OCI-LY3 (cell line): ENCODE data around the gene GRAMD1B.

ENCODE experiments used
- H2AFZ ChIP-seq: fragments of 200-600, 300-600 bp; shearing (Covaris generic); 2 replicates; pipeline ENCODE4 v1.6.0; 2014; ENCODE audit warnings: antibody characterized with exemption, low read depth, low read length
- H3K27ac ChIP-seq: fragments of 200-600, 300-600 bp; sonication (generic); 2 replicates; pipeline ENCODE4 v1.5.1; 2014; ENCODE audit warnings: mild to moderate bottlenecking, low read length, moderate library complexity, mixed read lengths
- H3K27me3 ChIP-seq: fragments of 200-600, 300-600 bp; sonication (generic); 2 replicates; pipeline ENCODE4 v1.6.1; 2014; ENCODE audit warnings: low read depth, low read length, mixed read lengths
- H3K36me3 ChIP-seq: fragments of 200-600, 300-600 bp; sonication (generic); replicated peaks from 2 replicates; pipeline ENCODE3; 2014; ENCODE audit warnings: low read depth, low read length, mixed read lengths
- H3K4me1 ChIP-seq: fragments of 300-600, 200-600 bp; sonication (generic); 2 replicates; pipeline ENCODE4 v1.6.1; 2014; ENCODE audit warnings: low read length, mixed read lengths
- H3K4me2 ChIP-seq: fragments of 200-600, 300-600 bp; sonication (generic); 2 replicates; pipeline ENCODE4 v1.6.1; 2014; ENCODE audit warnings: low read length, mixed read lengths
- H3K4me3 ChIP-seq: fragments of 300-600, 200-600 bp; sonication (generic); 2 replicates; pipeline ENCODE4 v1.5.1; 2014; ENCODE audit warnings: antibody characterized with exemption, mild to moderate bottlenecking, low read length, moderate library complexity
- H3K79me2 ChIP-seq: fragments of 300-600, 200-600 bp; shearing (Covaris generic); 2 replicates; pipeline ENCODE4 v1.6.1; 2014; ENCODE audit warnings: mild to moderate bottlenecking, low read length, mixed read lengths
- H3K9ac ChIP-seq: fragments of 300-600, 200-600 bp; shearing (Covaris generic); 2 replicates; pipeline ENCODE4 v1.6.0; 2014; ENCODE audit warnings: mild to moderate bottlenecking, low read length, moderate library complexity
- H3K9me3 ChIP-seq: fragments of 200-600, 300-600 bp; shearing (Covaris generic); 2 replicates; pipeline ENCODE4 v1.6.1; 2014; ENCODE audit warnings: low read length, mixed read lengths; ENCODE audit not compliant: insufficient read depth
- H4K20me1 ChIP-seq: fragments of 200-600, 300-600 bp; sonication (generic); 2 replicates; pipeline ENCODE4 v1.6.1; 2016; ENCODE audit warnings: low read length, mixed read lengths; ENCODE audit not compliant: insufficient read depth
- EZH2phosphoT487 ChIP-seq: fragments of 200-600 bp; shearing (Covaris generic); IDR thresholded peaks from 2 replicates; pipeline ENCODE4 v1.6.1; 2018; ENCODE audit warnings: antibody characterized with exemption, mixed run types, low read depth
- TF ChIP-seq, protein P1 (sequence below): fragments of 200-600, 300-600 bp; sonication (generic); IDR thresholded peaks from 2 replicates; pipeline ENCODE4 v1.5.1; 2014; ENCODE audit warnings: antibody characterized with exemption, low read length, low read depth

Gene GRAMD1B

DNA sequence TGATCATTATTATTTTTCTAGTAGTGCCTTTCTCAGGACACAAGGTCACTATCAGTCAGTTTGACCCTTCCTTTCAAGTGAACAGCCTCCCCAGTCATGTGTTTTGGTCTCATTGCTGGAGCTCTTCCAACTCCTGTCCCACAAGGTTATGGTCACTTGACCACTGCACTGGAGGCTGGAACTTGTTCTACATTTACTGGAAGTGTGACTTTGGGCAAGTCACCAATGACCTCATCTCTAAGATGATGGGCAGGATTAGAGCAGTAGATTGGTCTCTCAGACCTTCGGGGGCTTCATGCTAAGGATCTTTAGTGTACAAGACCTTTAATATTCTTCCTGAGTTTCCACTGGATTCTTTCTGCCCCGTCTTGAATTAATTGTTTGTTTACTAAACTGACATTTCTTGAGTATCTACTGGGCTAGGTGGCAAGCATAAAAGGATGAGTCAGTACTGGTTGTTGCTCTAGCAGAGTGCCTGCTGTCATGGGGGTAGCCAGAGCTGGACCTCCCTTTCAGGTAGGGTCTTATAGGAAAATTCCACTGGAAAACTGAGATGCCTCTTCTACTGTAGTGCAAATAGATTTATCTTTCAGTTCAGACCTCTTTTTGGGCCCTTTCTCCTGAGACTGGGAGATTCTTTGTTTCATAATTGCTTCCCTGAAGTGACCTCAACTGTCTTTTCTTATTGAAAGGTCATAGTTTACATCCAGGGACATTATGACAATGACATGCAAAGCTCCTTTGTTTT lies 106.8 kb downstream of the GRAMD1B start:
- no peaks in the 10 kb centered on the region; the same call in 1 of the 2 replicates for H4K20me1 ChIP-seq
- H3K79me2 ChIP-seq: no peaks in the 10 kb centered on the region
- H3K9me3 ChIP-seq: no peaks in the 10 kb centered on the region
- TF ChIP-seq EZH2phosphoT487: no peak
- TF ChIP-seq, protein P1, sequence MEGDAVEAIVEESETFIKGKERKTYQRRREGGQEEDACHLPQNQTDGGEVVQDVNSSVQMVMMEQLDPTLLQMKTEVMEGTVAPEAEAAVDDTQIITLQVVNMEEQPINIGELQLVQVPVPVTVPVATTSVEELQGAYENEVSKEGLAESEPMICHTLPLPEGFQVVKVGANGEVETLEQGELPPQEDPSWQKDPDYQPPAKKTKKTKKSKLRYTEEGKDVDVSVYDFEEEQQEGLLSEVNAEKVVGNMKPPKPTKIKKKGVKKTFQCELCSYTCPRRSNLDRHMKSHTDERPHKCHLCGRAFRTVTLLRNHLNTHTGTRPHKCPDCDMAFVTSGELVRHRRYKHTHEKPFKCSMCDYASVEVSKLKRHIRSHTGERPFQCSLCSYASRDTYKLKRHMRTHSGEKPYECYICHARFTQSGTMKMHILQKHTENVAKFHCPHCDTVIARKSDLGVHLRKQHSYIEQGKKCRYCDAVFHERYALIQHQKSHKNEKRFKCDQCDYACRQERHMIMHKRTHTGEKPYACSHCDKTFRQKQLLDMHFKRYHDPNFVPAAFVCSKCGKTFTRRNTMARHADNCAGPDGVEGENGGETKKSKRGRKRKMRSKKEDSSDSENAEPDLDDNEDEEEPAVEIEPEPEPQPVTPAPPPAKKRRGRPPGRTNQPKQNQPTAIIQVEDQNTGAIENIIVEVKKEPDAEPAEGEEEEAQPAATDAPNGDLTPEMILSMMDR: no peak
- H2AFZ ChIP-seq: no peak overlapping the region
- no peak overlapping the region for H3K9ac ChIP-seq
- H3K27me3 ChIP-seq: no peaks in the 10 kb centered on the region
- no peak overlapping the region for H3K4me2 ChIP-seq
- no peak overlapping the region for H3K4me3 ChIP-seq
- no peak overlapping the region for H3K27ac ChIP-seq
- H3K36me3 ChIP-seq: no peaks in the 10 kb centered on the region
- no peaks in the 10 kb centered on the region for H3K4me1 ChIP-seq

DNA sequence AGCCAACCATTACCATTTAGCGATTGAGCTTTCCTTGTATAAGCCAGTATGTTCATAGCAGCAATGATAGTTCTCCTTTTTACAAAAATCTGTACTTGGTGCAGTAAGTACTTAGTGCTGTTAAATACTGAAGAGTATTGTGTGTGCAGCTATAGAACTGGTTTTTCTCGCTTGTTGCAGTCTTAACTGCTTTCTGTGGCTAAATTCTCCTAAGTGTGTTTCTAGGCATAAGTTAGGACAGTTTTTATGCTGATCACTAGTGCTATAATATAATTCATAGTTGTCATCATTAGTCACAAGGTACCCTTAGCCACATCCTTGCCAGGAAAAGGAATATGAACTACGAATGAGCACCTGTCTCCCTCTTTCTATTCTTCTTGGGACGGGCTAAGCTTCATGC lies 107.7 kb downstream of the GRAMD1B start:
- Histone ChIP-seq H3K4me3 (no peak overlapping the region), H3K36me3 (no peaks in the 10 kb centered on the region), H3K9ac (no peak overlapping the region), H2AFZ (no peak overlapping the region), H3K27ac (no peak overlapping the region), H3K79me2 (no peaks in the 10 kb centered on the region), H3K4me2 (no peak overlapping the region), H3K9me3 (no peaks in the 10 kb centered on the region), H3K27me3 (no peaks in the 10 kb centered on the region), H3K4me1 (no peaks in the 10 kb centered on the region), H4K20me1 (no peaks in the 10 kb centered on the region)
- TF ChIP-seq, protein P1: no peak
- no peak for TF ChIP-seq EZH2phosphoT487

DNA sequence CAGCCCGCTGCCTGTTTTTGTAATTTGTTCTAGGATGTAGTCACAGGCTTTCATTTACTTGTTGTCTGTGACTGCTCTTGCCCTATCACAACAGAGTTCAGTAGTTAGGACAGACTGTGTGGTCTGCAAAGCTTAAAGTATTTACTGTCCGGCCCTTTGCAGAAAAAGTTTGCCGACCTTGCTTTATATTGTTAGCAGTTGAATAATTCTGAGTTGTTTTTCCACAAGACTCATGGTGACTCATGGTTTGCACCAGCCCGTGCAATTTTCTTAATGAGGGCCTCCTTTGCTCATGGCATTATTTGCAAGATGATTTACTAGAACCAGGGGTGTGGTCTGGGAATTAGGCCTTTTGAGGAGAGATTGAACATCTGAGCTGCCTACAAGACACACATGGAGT lies 113.7 kb downstream of the GRAMD1B start:
- no peaks in the 10 kb centered on the region; the same call in 1 of the 2 replicates for H3K79me2 ChIP-seq
- H3K4me1 ChIP-seq: peaks cover 22% of the 10 kb centered on the region
- no peaks in the 10 kb centered on the region for H3K36me3 ChIP-seq
- no peak overlapping the region for H2AFZ ChIP-seq
- no peak overlapping the region for H3K27ac ChIP-seq
- no peak overlapping the region for H3K9ac ChIP-seq
- no peaks in the 10 kb centered on the region for H3K9me3 ChIP-seq
- peaks cover 10% of the 10 kb centered on the region; the same call in 1 of the 2 replicates for H4K20me1 ChIP-seq
- H3K4me3 ChIP-seq: no peak overlapping the region
- TF ChIP-seq EZH2phosphoT487: no peak
- TF ChIP-seq, protein P1: no peak
- no peak overlapping the region for H3K4me2 ChIP-seq
- peaks cover 3% of the 10 kb centered on the region; the same call in 1 of the 2 replicates for H3K27me3 ChIP-seq

DNA sequence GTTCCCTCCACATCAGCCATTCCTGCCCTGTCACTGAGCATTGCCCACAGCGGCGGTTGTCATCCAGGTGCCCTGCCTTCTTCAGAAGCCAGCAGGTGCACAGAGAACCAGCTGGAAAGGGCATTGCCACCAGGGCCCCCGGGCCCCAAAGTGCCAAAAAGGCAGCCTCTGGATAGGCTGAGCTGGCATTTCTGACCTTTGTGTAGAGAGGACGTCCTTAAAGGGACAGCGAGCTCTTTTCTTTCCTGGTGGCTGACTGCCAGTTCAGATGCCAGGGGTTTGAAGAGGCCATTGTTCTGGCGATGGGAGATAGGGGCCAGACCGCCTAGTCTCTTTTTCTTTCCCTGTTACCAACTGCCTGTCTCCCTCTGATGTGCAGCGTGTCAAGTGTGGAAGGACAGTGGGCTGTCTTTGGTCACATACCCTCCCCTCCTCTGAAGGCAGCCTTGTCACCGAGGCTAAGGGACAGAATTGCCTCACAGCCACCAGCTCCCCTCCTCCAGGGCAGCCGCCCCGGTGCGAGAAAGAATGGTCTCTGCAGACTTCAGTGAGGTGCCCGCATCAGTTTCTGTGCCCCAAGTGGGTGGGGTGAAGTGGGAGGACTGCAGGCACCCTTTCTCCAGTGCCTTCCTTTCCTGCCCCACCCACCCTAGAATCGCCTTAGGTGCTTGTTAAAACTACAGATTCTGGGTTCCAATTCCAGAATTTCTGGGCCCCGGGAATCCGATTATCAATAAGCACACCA lies 114.7 kb downstream of the GRAMD1B start:
- H2AFZ ChIP-seq: no peak overlapping the region
- H3K27me3 ChIP-seq: peaks cover 3% of the 10 kb centered on the region; the same call in 1 of the 2 replicates
- peaks cover 12% of the 10 kb centered on the region; the same call in 1 of the 2 replicates for H4K20me1 ChIP-seq
- H3K9ac ChIP-seq: no peak overlapping the region
- no peaks in the 10 kb centered on the region for H3K9me3 ChIP-seq
- peaks cover 22% of the 10 kb centered on the region for H3K4me1 ChIP-seq
- H3K4me2 ChIP-seq: no peak overlapping the region
- H3K79me2 ChIP-seq: no peaks in the 10 kb centered on the region; the same call in 1 of the 2 replicates
- no peak overlapping the region for H3K27ac ChIP-seq
- TF ChIP-seq EZH2phosphoT487: no peak
- TF ChIP-seq, protein P1: no peak
- H3K36me3 ChIP-seq: no peaks in the 10 kb centered on the region
- H3K4me3 ChIP-seq: no peak overlapping the region
